HG02610 (cell line): ENCODE data around the gene ROS1.
"Not testable (repeated sequence)": the region's sequence is repeated elsewhere in the genome, so short reads cannot be mapped to it uniquely, and the experiment has no call there.

Experiments
- ATAC-seq: cut with Tn5 transposase; IDR thresholded peaks from one replicate; pipeline ENCODE4 v1.9.1; 2021; ENCODE audit warnings: mild to moderate bottlenecking, moderate library complexity; ENCODE audit not compliant: unreplicated experiment

ROS1 gene

DNA sequence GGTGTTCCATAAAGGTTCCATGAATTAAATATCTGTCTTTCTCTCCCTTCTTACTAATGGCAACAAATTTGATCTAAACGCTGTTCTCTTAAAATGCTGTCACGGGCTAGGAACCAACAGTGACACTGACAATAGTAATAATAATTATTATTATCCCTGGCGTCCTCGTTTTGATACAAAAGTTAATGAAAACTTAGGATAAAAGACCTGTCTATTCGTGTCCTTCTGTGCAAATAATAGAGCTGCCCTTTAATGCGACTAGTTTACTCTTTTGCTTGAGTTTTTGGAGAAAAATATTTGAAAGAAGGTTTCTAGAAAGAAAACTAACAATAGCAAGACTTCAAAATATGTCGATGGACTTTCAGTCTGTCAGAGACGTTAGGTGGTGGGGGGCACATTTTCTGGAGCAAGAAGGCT, 156.1 kb downstream of the ROS1 start:
- no peak for ATAC-seq

DNA sequence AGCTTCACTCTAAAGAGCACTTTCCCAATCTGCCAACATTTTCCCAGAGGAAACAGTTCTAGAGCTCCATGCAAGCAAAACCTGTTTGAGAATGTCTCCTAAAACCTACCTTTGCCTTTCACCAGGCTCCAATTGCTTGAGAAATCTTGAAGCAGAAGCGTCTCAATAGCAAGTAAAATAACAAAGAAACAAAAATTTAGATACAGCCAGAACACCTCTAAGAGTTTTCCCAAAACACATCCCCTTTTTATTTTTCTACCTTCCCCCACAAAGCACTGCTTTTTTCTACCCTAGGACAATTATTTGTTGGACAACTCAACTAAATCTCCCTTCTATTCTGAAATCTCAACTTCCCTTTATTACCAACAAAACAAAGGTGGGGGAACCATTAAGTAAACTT, 156.8 kb downstream of the ROS1 start:
- ATAC-seq = no peak

GRCh38 chr6:117267766-117268534, 157.8 kb downstream of the ROS1 start:
- ATAC-seq = no peak

DNA sequence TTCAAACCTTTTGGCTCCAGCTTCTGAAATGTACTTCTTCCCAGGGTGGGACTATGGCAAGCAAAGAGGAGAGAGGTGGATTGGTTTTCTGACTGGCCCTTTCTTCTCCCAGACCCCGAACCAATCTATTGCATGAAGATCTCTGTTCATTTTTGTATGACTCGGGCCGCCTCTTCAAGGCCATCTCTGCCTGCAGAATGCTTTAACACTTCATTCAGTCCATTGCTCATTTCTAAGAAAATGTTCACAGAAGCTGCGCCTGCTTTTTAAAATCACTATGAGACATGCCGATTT, 158.7 kb downstream of the ROS1 start:
- no peak for ATAC-seq

GRCh38 chr6:117266257-117267053, 159.3 kb downstream of the ROS1 start:
- no peak for ATAC-seq

DNA sequence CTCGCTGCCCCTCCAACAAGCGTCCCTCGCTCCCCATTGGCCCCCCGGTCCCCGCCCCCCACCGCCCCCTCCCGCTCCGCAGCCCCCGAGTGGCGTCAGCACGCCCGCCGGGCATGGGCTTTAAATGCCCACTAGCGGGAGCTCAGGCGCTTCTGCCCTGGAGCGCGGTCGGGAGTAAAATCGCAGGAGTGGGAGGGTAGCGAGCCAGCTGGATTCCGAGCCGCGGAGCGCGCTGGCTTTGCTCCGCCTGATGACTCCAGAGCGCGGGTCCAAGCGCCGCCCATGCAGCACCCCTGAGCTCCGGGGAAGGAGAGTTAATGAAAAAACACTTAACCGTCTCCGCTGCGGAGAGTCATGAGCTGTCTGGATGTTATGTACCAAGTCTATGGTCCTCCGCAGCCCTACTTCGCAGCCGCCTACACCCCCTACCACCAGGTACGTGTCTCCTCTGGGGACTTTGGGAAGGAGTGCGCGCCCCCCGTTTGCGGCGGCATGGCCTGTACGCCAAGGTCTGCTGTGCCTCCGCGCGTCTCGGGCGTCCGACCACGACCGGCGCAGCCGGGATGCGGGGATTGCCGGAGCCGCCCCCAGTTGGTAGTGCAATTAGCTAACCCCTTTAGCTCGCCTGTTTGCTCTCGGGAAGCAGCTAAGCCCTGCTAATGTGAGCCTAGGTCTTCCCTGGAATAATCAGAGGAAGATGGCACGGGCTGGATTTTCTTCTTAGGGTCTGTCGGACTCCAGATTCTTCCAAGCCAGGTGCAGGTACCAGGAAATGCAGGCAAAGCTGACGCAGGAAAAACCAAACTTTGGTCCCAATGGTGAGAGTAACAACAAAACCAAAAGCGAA, 160.1 kb downstream of the ROS1 start, which contains the start of gene VGLL2:
Gene VGLL2 (plus strand): TSS at position 149 of the 847 bp plus-strand sequence. CDS start 206 bp downstream, at position 355.
- peak; percentile 25 for ATAC-seq

DNA sequence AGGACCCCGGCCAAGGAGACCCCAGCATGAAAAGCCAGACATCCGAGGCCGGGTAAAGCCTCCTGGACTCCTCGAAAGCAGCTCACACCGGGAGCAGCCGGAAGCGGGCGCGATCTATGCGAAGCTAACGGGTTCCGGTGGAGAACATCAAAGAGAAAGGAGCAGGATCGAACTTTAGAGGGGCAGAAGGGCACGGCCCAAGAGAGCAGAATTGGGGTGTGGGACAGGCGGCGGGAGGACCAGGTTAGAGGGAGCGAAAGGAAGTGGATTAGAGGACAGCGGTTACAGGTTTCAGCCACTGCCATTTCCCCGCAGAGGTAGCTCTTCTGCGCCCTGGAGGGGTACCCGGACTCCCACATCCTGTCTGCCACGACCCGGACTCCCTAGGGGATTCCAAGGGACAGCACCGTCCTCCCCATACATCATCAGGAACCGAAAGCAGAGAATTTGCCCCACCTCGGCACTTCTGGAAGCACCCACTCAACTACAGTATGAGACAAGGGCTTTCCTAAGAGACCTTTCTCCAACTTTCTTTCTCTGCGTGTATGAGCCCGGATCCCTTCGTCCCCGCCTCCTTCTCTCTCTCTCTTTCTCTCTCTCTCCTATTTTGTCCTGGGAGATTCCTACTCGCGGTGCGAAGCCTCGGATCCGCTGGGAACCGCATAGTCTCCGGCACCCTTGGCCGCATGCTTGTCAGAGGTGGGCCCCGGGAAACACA, 160.9 kb downstream of the ROS1 start:
- ATAC-seq = peak; percentile 71

GRCh38 chr6:117264369-117264691, 161.4 kb downstream of the ROS1 start:
- peak; percentile 4 for ATAC-seq

DNA sequence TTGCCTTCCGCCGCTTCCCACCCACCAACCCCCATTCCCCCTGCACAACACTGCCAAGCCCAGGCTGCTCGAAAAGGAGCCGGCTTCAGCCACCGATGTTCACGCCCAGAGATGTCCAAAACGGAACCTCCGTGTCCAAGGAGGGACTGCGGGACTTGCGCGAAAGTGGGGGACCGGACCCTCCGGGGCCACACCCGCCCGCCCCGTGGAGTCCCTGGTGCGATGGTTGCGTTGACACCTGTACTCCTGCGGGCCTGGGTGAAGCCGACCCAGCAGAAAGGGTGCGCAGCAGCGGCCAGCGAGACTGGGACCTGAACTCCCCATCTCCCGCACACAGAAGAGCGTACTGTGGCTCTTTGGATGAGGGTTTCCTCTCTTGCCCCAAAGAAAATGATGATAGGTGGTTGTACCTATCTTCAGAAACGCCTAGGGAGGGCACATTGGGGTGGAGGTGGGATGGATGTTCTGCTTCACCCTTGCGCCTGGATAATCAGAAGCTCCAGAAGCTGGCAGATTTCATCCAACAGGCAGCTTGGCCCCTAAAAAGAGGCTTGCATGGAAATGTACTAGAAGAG, 162.3 kb downstream of the ROS1 start:
- ATAC-seq = no peak

- ATAC-seq = no peak
Measured at GRCh38 chr6:117262799-117263198, 162.9 kb downstream of the ROS1 start.

DNA sequence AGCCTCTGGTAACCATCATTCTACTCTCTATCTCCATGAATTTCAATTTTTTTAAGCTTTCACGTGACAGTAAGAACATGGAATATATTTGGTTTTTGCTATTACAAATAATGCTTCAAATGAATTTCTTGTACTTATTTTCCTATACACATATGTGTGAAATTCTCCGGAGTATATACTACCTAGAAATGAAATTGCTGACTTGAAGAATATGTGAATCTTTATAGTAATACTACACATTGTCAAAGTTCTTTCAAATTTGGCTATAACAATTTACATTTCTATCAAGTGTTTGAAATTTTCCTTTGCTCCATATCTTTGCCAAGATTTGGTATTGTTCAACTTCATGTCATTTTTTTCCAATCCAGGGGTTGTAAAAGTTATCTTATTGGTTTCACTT, 172.0 kb downstream of the ROS1 start:
- ATAC-seq = no peak

DNA sequence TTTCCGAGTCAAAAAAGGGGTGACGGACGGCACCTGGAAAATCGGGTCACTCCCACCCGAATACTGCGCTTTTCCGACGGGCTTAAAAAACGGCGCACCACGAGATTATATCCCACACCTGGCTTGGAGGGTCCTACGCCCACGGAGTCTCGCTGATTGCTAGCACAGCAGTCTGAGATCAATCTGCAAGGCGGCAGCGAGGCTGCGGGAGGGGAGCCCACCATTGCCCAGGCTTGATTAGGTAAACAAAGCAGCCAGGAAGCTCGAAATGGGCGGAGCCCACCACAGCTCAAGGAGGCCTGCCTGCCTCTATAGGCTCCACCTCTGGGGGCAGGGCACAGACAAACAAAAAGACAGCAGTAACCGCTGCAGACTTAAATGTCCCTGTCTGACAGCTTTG, 180.8 kb downstream of the ROS1 start:
- not testable (repeated sequence) for ATAC-seq

- not testable (repeated sequence) for ATAC-seq
Measured at GRCh38 chr6:117244571-117244970, 181.2 kb downstream of the ROS1 start.
